DOHH2 (cell line): Measurements from ENCODE around the gene COL23A1.

Source experiments
- H3F3A ChIP-seq: fragments of 200-600 bp; sonication (generic), shearing (Covaris generic); 2 replicates; pipeline ENCODE4 v1.6.0; 2016; ENCODE audit warnings: antibody characterized with exemption, mild to moderate bottlenecking; ENCODE audit not compliant: control insufficient read depth, insufficient read depth
- H3K27ac ChIP-seq: fragments of 200-600 bp; sonication (generic); 2 replicates; pipeline ENCODE4 v1.5.1; 2014; ENCODE audit warnings: low read depth, mild to moderate bottlenecking, low read length, moderate library complexity
- H3K27me3 ChIP-seq: fragments of 200-600 bp; sonication (generic); 2 replicates; pipeline ENCODE4 v1.6.1; 2014; ENCODE audit warnings: mild to moderate bottlenecking, low read length, mixed read lengths; ENCODE audit not compliant: control insufficient read depth
- H3K36me3 ChIP-seq: fragments of 200-600 bp; sonication (generic); 2 replicates; pipeline ENCODE4 v1.6.1; 2014; ENCODE audit warnings: mild to moderate bottlenecking, low read length, moderate library complexity, mixed read lengths; ENCODE audit not compliant: control insufficient read depth
- H3K4me1 ChIP-seq: fragments of 200-600 bp; sonication (generic); 2 replicates; pipeline ENCODE4 v1.6.1; 2014; ENCODE audit warnings: mild to moderate bottlenecking, low read length, mixed read lengths; ENCODE audit not compliant: control insufficient read depth
- H3K4me2 ChIP-seq: fragments of 200-600 bp; sonication (generic); 2 replicates; pipeline ENCODE4 v1.6.0; 2014; ENCODE audit warnings: mild to moderate bottlenecking, low read length, moderate library complexity
- H3K4me3 ChIP-seq: fragments of 200-600 bp; sonication (generic); 2 replicates; pipeline ENCODE4 v1.5.1; 2014; ENCODE audit warnings: mild to moderate bottlenecking, low read length, mixed read lengths
- H3K79me2 ChIP-seq: fragments of 200-600 bp; sonication (generic); 2 replicates; pipeline ENCODE4 v1.6.1; 2014; ENCODE audit warnings: mild to moderate bottlenecking, low read length, mixed read lengths; ENCODE audit not compliant: control insufficient read depth
- H3K9me2 ChIP-seq: fragments of 200-600 bp; sonication (generic); replicated peaks from 2 replicates; pipeline ENCODE4 v1.6.1; 2014; ENCODE audit warnings: mild to moderate bottlenecking, low read length, mixed read lengths; ENCODE audit not compliant: control insufficient read depth
- H3K9me3 ChIP-seq: fragments of 200-600 bp; sonication (generic); 2 replicates; pipeline ENCODE4 v1.6.1; 2014; ENCODE audit warnings: antibody characterized with exemption, low read length, mixed read lengths; ENCODE audit not compliant: control insufficient read depth, insufficient read depth
- H4K20me1 ChIP-seq: fragments of 200-600 bp; sonication (generic); 2 replicates; pipeline ENCODE4 v1.6.0; 2014; ENCODE audit warnings: low read depth, mild to moderate bottlenecking, antibody characterized with exemption, low read length, moderate library complexity; ENCODE audit not compliant: control insufficient read depth, insufficient read depth
- CTCF ChIP-seq: fragments of 200-600 bp; sonication (generic); IDR thresholded peaks from one replicate; pipeline ENCODE4 v1.5.1; 2014; ENCODE audit warnings: antibody characterized with exemption, mild to moderate bottlenecking, low read depth, low read length; ENCODE audit not compliant: poor library complexity, severe bottlenecking
- EZH2phosphoT487 ChIP-seq: fragments of 200-600 bp; sonication (generic); IDR thresholded peaks from 2 replicates; pipeline ENCODE4 v1.6.1; 2017; ENCODE audit warnings: borderline replicate concordance, mild to moderate bottlenecking, antibody characterized with exemption, low read length, moderate library complexity, mixed read lengths

COL23A1 gene

GRCh38 chr5:178472138-178472537, 118.1 kb downstream of the COL23A1 start:
- Histone ChIP-seq H3K36me3 (no peaks in the 10 kb centered on the region), H3K27ac (no peak overlapping the region), H3K27me3 (no peaks in the 10 kb centered on the region), H3K79me2 (no peaks in the 10 kb centered on the region), H4K20me1 (no peaks in the 10 kb centered on the region), H3K9me3 (no peaks in the 10 kb centered on the region), H3K9me2 (no peaks in the 10 kb centered on the region), H3K4me3 (no peak overlapping the region), H3F3A (no peaks in the 10 kb centered on the region), H3K4me2 (no peak overlapping the region), H3K4me1 (no peaks in the 10 kb centered on the region)
- TF ChIP-seq EZH2phosphoT487 (no peak), CTCF (no peak)

- TF ChIP-seq EZH2phosphoT487 (no peak), CTCF (no peak)
- H3K9me2 ChIP-seq = no peaks in the 10 kb centered on the region
- H3K27ac ChIP-seq = no peak overlapping the region
- H3K4me3 ChIP-seq = no peak overlapping the region
- no peak overlapping the region for H3K4me2 ChIP-seq
- no peaks in the 10 kb centered on the region for H3K36me3 ChIP-seq
- no peaks in the 10 kb centered on the region for H3F3A ChIP-seq
- H3K27me3 ChIP-seq = no peaks in the 10 kb centered on the region
- H4K20me1 ChIP-seq = no peaks in the 10 kb centered on the region
- no peaks in the 10 kb centered on the region for H3K4me1 ChIP-seq
- H3K79me2 ChIP-seq = no peaks in the 10 kb centered on the region
- H3K9me3 ChIP-seq = no peaks in the 10 kb centered on the region
Measured at GRCh38 chr5:178471711-178472110, 118.5 kb downstream of the COL23A1 start.

GRCh38 chr5:178470760-178471025, 119.5 kb downstream of the COL23A1 start:
- Histone ChIP-seq H3K27ac (no peak overlapping the region), H4K20me1 (no peaks in the 10 kb centered on the region), H3K4me1 (no peaks in the 10 kb centered on the region), H3K4me3 (no peak overlapping the region), H3K79me2 (no peaks in the 10 kb centered on the region), H3F3A (no peaks in the 10 kb centered on the region), H3K4me2 (no peak overlapping the region), H3K36me3 (no peaks in the 10 kb centered on the region), H3K9me2 (no peaks in the 10 kb centered on the region), H3K27me3 (no peaks in the 10 kb centered on the region), H3K9me3 (no peaks in the 10 kb centered on the region)
- TF ChIP-seq EZH2phosphoT487 = no peak
- TF ChIP-seq CTCF = no peak
